Measurements from ENCODE around the gene CNTFR. TPM values are rescaled to one million over a fixed set of nuclear protein-coding genes. Genes with fewer than 3 reads are reported as not detected.

Gene CNTFR
- total RNA-seq, 4 donors from 2014 or later: 19.7 to 146 (median 118) TPM

- H3K36me3 ChIP-seq: no peaks in the 10 kb centered on the region
- in situ Hi-C loops (cut with MboI; ENCODE audit: low sequenced_read_pairs in 4 of 4) (loop anchor here in 1 of 4 donors (25.0 kb wide), 1 partner anchor 102 kb away; the partner anchor contains the start of genes DCTN3 and RPP25L), intact Hi-C loops (cut with DNase I; ENCODE audit: low total_unique reads) (no loop called here)
- H3K4me3 ChIP-seq: no peak overlapping the region
- H3K27me3 ChIP-seq: no peaks in the 10 kb centered on the region
- H3K9me3 ChIP-seq: no peaks in the 10 kb centered on the region
- no peak for TF ChIP-seq POLR2A (IDR thresholded peaks at IDR 0.05)
- TF ChIP-seq CTCF (IDR thresholded peaks at IDR 0.05 in 4 of 5, conservative IDR thresholded peaks at IDR 0.05 in 1 of 5): no peak
- no peak overlapping the region for H3K27ac ChIP-seq
- ATAC-seq: no peak
- peaks cover 0 to 6% of the 10 kb centered on the region in 2 donors for H3K4me1 ChIP-seq
- no peak for DNase-seq
Observed at GRCh38 chr9:34510497-34511468, 78.7 kb downstream of the CNTFR start.

GRCh38 chr9:34508951-34509350, 80.6 kb downstream of the CNTFR start:
- no peak for DNase-seq
- H3K4me3 ChIP-seq: no peak overlapping the region
- H3K36me3 ChIP-seq: no peaks in the 10 kb centered on the region
- in situ Hi-C loops (cut with MboI; ENCODE audit: low sequenced_read_pairs in 4 of 4): loop anchor here in 1 of 4 donors (25.0 kb wide), 1 partner anchor 103 kb away; the partner anchor contains the start of genes DCTN3 and RPP25L
- peaks cover 0 to 6% of the 10 kb centered on the region in 2 donors for H3K4me1 ChIP-seq
- H3K27ac ChIP-seq: no peak overlapping the region
- no peak for TF ChIP-seq POLR2A (IDR thresholded peaks at IDR 0.05)
- no peak for TF ChIP-seq CTCF (IDR thresholded peaks at IDR 0.05 in 4 of 5, conservative IDR thresholded peaks at IDR 0.05 in 1 of 5)
- no peaks in the 10 kb centered on the region for H3K27me3 ChIP-seq
- H3K9me3 ChIP-seq: no peaks in the 10 kb centered on the region
- ATAC-seq: no peak
- intact Hi-C loops (cut with DNase I; ENCODE audit: low total_unique reads): no loop called here

GRCh38 chr9:34508463-34508862, 81.1 kb downstream of the CNTFR start:
- Histone ChIP-seq H3K4me3 (no peak overlapping the region), H3K9me3 (no peaks in the 10 kb centered on the region), H3K27ac (no peak overlapping the region), H3K4me1 (peaks cover 0 to 6% of the 10 kb centered on the region in 2 donors), H3K27me3 (no peaks in the 10 kb centered on the region), H3K36me3 (no peaks in the 10 kb centered on the region)
- intact Hi-C loops (cut with DNase I; ENCODE audit: low total_unique reads) (no loop called here), in situ Hi-C loops (cut with MboI; ENCODE audit: low sequenced_read_pairs in 4 of 4) (loop anchor here in 1 of 4 donors (25.0 kb wide), 1 partner anchor 104 kb away; the partner anchor contains the start of genes DCTN3 and RPP25L)
- no peak for ATAC-seq
- TF ChIP-seq POLR2A (IDR thresholded peaks at IDR 0.05) (no peak), CTCF (IDR thresholded peaks at IDR 0.05 in 4 of 5, conservative IDR thresholded peaks at IDR 0.05 in 1 of 5) (no peak)
- no peak for DNase-seq

- H3K27me3 ChIP-seq: no peaks in the 10 kb centered on the region
- ATAC-seq (no peak), DNase-seq (no peak)
- no peak overlapping the region for H3K27ac ChIP-seq
- no peak overlapping the region for H3K4me3 ChIP-seq
- no peaks in the 10 kb centered on the region for H3K9me3 ChIP-seq
- intact Hi-C loops (cut with DNase I; ENCODE audit: low total_unique reads) (no loop called here), in situ Hi-C loops (cut with MboI; ENCODE audit: low sequenced_read_pairs in 4 of 4) (loop anchor here in 1 of 4 donors (25.0 kb wide), 1 partner anchor 104 kb away; the partner anchor contains the start of genes DCTN3 and RPP25L)
- TF ChIP-seq POLR2A (IDR thresholded peaks at IDR 0.05): no peak
- peaks cover 0 to 6% of the 10 kb centered on the region in 2 donors for H3K4me1 ChIP-seq
- no peaks in the 10 kb centered on the region for H3K36me3 ChIP-seq
Observed at GRCh38 chr9:34507966-34508365, 81.6 kb downstream of the CNTFR start.

GRCh38 chr9:34507556-34507955, 82.0 kb downstream of the CNTFR start:
- Histone ChIP-seq H3K4me3 (no peak overlapping the region), H3K27me3 (no peaks in the 10 kb centered on the region), H3K9me3 (no peaks in the 10 kb centered on the region), H3K27ac (no peak overlapping the region), H3K36me3 (no peaks in the 10 kb centered on the region), H3K4me1 (peaks cover 0 to 6% of the 10 kb centered on the region in 2 donors)
- DNase-seq: no peak
- TF ChIP-seq POLR2A (IDR thresholded peaks at IDR 0.05) (no peak), CTCF (IDR thresholded peaks at IDR 0.05 in 4 of 5, conservative IDR thresholded peaks at IDR 0.05 in 1 of 5) (no peak)
- intact Hi-C loops (cut with DNase I; ENCODE audit: low total_unique reads) (no loop called here), in situ Hi-C loops (cut with MboI; ENCODE audit: low sequenced_read_pairs in 4 of 4) (loop anchor here in 1 of 4 donors (25.0 kb wide), 1 partner anchor 105 kb away; the partner anchor contains the start of genes DCTN3 and RPP25L)
- no peak for ATAC-seq
